HG02938 (cell line): ENCODE data around the gene CAPN10.

ENCODE experiments used
- ATAC-seq: cut with Tn5 transposase; IDR thresholded peaks from one replicate; pipeline ENCODE4 v1.9.1; 2021; ENCODE audit warnings: mild to moderate bottlenecking, moderate library complexity; ENCODE audit not compliant: unreplicated experiment

The CAPN10 gene

GRCh38 chr2:240622060-240622411, 35.5 kb downstream of the CAPN10 start:
- no peak for ATAC-seq

- ATAC-seq = no peak
Observed at GRCh38 chr2:240622531-240623235, 36.1 kb downstream of the CAPN10 start.

GRCh38 chr2:240623531-240624010, 37.0 kb downstream of the CAPN10 start:
- no peak for ATAC-seq

GRCh38 chr2:240624011-240624949, 37.7 kb downstream of the CAPN10 start:
- ATAC-seq = no peak

- no peak for ATAC-seq
Observed at GRCh38 chr2:240624950-240625621, 38.6 kb downstream of the CAPN10 start, which contains the start of gene GPR35. GPR35 (plus strand) TSS chr2:240625480; CDS start chr2:240629953, 4,473 bp downstream.

GRCh38 chr2:240626531-240627300, 40.2 kb downstream of the CAPN10 start:
- no peak for ATAC-seq

GRCh38 chr2:240627736-240628506, 41.4 kb downstream of the CAPN10 start:
- no peak for ATAC-seq

GRCh38 chr2:240628507-240628807, 41.9 kb downstream of the CAPN10 start:
- ATAC-seq = no peak

- no peak for ATAC-seq
Observed at GRCh38 chr2:240628808-240629618, 42.5 kb downstream of the CAPN10 start.

GRCh38 chr2:240629619-240629967, 43.1 kb downstream of the CAPN10 start:
- no peak for ATAC-seq

- ATAC-seq = no peak
Observed at GRCh38 chr2:240629968-240630770, 43.6 kb downstream of the CAPN10 start.

GRCh38 chr2:240630771-240631547, 44.4 kb downstream of the CAPN10 start:
- ATAC-seq = no peak

- ATAC-seq = no peak
Observed at GRCh38 chr2:240631548-240632305, 45.2 kb downstream of the CAPN10 start.

GRCh38 chr2:240632306-240632721, 45.8 kb downstream of the CAPN10 start:
- ATAC-seq = no peak

- ATAC-seq = no peak
Observed at GRCh38 chr2:240635121-240635997, 48.8 kb downstream of the CAPN10 start.

- ATAC-seq = no peak
Observed at GRCh38 chr2:240635998-240636547, 49.5 kb downstream of the CAPN10 start.
